ENCODE measurements around the gene LOC128125822.
"Not testable (repeated sequence)": the region's sequence is repeated elsewhere in the genome, so short reads cannot be mapped to it uniquely, and the experiment has no call there.

The LOC128125822 gene

DNA sequence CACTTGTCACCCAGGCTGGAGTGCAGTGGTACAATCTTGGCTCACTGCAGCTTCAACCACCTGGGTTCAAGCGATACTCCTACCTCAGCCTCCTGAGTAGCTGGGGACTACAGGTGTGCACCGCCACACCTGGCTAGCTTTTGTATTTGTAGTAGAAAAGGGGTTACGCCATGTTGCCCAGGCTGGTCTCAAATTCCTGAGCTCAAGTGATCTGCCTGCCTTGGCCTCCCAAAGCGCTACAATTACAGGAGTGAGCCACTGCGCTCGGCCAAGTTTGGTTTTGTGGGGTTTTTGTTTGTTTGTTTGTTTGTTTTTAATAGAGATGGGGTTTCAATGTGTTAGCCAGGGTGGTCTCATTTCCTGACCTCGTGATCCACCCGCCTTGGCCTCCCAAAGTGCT, 12.3 kb downstream of the LOC128125822 start:
- DNase-seq: no peak

GRCh38 chr6:63585652-63586051, 13.4 kb downstream of the LOC128125822 start:
- not testable (repeated sequence) for DNase-seq

DNA sequence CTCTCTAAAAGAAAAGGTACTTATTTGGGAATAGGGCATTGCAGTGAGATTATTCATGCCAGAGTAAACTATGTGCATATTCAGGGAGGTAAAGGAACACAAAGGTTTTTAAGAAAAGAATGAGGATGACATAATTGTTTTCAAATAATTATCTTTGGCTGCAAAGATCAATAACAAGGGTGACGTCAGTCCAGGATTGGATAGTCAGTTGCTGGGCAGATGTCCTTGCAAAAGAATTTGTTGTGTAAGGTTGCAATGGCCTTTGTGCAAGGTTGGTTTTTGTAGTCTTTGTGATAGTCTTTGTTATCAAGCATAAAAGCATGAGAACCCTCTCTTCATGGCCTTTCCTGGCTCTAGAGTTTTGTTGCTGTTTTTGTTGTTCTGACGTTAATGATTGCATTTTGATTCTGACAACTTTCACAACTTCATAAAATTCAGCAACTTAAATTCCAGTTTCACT, 17.7 kb downstream of the LOC128125822 start:
- DNase-seq: no peak

- no peak for DNase-seq
Observed at GRCh38 chr6:63592886-63593285, 20.6 kb downstream of the LOC128125822 start.

DNA sequence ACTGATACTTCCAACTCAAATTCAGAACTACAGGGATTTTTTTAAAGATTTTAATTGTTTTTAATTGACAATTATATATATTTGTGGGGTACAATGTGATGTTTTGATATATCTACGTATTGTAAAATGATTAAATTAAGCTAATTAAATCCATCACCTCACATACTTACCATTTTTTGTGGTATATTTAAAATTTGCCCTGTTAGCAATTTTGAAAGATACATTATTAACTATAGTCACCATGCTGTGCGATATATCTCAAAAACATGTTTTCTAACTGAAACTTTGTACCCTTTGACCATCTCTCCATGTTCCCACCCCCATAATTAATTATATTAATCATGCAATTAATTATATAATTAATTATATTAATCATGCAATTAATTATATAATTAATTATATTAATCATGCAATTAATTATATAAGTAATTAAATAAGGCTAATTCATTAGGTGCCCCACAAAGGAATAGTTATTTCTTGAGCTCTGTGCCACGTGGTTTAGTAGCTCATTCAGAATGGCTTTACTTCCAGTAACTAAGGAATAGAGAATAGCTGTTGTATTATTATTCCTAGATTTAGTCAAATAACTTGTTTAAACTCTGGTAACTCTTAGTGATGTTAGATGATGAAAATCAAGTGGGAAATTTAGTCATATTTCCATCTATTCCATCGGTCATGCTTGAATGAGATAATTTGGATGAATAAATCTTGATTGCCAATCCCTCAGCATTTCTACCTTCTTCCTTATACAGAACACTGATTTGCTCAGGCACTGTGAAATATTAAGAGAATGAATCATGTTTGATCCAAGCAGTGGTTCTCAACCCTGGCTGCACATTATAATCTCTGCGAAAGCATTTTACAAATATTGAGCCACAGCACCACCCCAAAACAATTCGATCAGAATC, 25.1 kb downstream of the LOC128125822 start:
- DNase-seq: no peak

DNA sequence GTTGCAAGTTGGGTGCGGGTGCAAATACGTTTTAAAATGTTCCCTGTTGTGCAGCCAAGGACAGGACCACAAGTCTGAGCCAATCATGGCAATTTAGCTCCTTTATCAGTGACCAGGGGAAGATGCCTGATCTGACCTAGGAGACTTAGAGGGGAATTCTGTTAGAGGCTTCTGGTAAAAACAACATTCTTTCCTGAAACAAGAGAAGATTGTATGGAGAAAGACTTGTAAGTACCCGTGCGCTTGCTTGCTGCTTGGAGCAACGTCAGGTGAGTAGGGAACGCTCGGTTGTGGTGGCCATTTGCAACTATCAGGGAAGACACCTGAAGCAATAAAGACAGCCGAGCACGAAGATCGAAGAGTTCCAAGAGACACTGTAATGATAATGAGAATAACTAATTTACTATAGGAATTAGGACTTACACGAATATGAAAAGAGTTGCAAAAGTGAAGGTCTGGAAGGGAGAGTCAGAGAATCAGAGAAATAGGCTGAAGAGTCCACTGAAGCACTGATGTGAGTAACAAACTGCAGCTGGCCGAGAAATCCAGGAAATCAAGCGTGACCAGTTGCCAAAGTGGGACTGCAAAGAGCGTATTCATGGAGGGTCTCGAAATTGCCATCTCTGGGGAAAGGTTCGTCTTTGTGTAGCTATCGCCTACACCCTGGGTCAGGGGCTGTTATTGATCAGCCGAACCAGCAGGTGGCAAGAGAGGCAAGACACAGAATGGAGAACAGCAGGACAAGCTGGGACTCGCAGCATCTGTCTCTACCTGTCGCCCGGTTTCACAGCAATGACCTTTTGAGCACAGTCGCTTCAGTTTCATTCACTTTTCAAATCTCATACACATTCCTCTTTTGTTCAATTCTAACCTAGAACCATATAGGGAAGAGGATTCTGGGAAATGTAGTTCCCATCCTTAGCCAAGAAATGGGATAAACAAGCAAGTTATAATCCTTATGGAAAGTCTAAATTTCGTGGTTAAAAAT, 26.1 kb downstream of the LOC128125822 start:
- DNase-seq: peak; percentile 68 to 78

DNA sequence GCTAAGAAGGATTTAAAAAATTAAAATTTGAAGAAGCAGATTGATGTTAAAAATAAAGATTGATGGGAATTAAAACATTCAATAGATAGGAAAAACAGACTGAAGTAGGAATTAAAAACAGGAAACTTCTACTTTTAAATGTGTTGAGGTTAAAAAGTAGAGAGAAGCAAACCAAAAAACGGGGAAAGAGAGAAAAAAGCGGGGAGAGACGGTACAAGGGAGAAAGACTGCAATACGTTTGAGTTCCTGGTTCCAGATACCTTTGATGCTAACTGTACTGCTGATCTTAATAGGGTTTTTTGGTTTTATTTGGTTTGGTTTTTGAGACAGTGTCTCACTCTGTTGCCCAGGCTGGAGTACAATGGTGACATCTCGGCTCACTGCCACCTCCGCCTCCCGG, 27.0 kb downstream of the LOC128125822 start:
- DNase-seq: no peak

- no peak for DNase-seq
Observed at GRCh38 chr6:63600136-63600535, 27.9 kb downstream of the LOC128125822 start.

DNA sequence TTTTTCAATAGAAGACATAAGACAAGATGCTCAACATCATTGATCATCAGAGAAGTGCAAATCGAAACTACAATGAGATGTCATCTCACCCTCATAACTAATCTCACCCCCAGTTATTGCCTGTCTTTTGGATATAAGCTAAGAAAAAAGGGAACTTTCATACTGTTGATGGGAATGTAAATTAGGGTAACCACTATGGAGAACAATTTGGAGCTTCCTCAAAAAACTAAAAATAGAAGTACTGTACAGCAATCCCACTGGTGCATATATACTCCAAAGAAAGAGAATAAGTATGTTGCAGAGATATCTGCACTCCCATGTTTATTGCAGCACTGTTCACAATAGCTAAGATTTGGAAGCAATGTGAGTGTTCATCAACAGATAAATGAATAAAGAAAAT, 37.0 kb downstream of the LOC128125822 start:
- no peak for DNase-seq

DNA sequence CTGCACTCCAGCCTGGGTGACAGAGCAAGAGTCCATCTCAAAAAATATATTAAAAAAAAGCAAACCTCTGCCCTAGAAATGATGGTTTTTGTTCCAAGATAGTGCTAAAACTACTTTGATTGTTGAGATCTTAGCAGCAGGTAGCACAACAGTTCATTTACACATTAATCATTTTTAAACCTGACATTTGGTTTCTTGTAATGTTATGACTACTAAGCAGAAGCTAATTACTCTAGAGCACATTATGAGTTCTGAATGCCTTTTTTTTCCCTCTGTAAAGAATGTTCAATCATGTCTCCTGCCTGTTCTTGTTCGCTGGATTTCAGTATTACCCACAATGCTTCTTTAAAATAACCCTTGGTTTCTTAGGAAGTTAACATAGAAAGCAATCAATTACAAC, 38.7 kb downstream of the LOC128125822 start:
- no peak for DNase-seq

DNA sequence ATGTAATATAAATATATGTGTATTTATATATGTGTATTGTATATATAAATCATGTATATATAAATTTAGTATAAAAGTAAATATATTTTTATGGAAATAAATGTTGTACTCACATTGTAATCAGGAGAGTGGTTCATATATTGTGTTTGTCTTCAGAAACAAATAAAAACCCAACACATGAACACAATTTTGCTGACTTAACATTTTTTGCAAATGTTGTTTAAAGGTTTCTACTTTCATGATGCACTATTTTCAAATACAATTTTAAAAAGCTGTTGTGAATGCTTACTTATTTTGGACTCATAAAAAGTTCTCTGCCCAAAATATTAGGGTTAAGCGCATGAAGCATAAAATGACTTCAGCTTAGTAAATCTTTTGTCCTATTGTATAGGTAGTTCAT, 39.3 kb downstream of the LOC128125822 start:
- DNase-seq: no peak

- DNase-seq: no peak
Observed at GRCh38 chr6:63615590-63615989, 43.3 kb downstream of the LOC128125822 start.

Measured in activated CD4-positive, alpha-beta T cell treated with anti-CD3 and anti-CD28 coated beads for 4 hours (primary cell).